Lower leg skin (tissue), 3 donors: ENCODE data around the gene EIPR1.

Source experiments
- CTCF ChIP-seq, 3 donors: fragments of 450-650 bp; IDR thresholded peaks; one replicate each; pipeline ENCODE4 v1.5.1; 2016; ENCODE audit warnings: antibody characterized with exemption in 3 of 3, mild to moderate bottlenecking in 3 of 3, moderate library complexity in 2 of 3
- POLR2A ChIP-seq, 2 donors: fragments of 450-650 bp; IDR thresholded peaks; one replicate each; pipeline ENCODE4 v1.6.1; 2016 to 2017; ENCODE audit warnings: antibody characterized with exemption in 2 of 2, mild to moderate bottlenecking in 1 of 2, moderate library complexity in 1 of 2

GRCh38 chr2:3305952-3306351 is 71.7 kb downstream of the EIPR1 start:
- TF ChIP-seq CTCF (IDR thresholded peaks at IDR 0.05): no peak
- no peak for TF ChIP-seq POLR2A (IDR thresholded peaks at IDR 0.05)
